ENCODE data around the gene AHNAK.

DNA sequence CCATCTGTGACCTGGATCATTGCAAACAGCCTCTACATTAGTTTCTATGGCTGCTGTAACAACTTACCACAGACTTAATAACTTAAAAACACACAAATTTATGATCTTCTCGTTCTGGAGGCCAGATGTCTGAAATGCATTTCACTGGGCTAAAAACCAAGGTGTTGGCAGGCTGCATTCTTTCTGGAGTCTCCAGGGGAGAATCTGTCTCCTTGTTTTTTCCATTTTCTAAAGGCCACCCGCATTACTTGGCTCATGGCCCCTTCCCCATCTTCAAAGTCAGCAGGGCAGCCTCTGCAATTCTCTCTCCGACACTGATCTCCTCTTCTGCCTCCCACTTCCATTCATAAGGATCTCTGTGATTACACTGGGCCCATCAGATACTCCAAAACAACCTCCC lies 116.2 kb downstream of the AHNAK start:
- TF ChIP-seq, protein P1, sequence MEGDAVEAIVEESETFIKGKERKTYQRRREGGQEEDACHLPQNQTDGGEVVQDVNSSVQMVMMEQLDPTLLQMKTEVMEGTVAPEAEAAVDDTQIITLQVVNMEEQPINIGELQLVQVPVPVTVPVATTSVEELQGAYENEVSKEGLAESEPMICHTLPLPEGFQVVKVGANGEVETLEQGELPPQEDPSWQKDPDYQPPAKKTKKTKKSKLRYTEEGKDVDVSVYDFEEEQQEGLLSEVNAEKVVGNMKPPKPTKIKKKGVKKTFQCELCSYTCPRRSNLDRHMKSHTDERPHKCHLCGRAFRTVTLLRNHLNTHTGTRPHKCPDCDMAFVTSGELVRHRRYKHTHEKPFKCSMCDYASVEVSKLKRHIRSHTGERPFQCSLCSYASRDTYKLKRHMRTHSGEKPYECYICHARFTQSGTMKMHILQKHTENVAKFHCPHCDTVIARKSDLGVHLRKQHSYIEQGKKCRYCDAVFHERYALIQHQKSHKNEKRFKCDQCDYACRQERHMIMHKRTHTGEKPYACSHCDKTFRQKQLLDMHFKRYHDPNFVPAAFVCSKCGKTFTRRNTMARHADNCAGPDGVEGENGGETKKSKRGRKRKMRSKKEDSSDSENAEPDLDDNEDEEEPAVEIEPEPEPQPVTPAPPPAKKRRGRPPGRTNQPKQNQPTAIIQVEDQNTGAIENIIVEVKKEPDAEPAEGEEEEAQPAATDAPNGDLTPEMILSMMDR (IDR thresholded peaks at IDR 0.05; ENCODE audit: low read depth, low read length, missing input control): no peak
- TF ChIP-seq REST (IDR thresholded peaks at IDR 0.05) (no peak), FOXA1 (IDR thresholded peaks at IDR 0.05) (no peak)
